ENCODE results near the gene GPAT2.

Gene GPAT2

GRCh38 chr2:96022701-96023447 is 11.8 kb downstream of the GPAT2 start:
- TF ChIP-seq RAD21 (IDR thresholded peaks at IDR 0.05; ENCODE audit: low read depth) = peak; percentile 94

- TF ChIP-seq CREB1 (IDR thresholded peaks at IDR 0.05; ENCODE audit: low read depth) = peak; percentile 55; the same call in 1 of the 2 replicates
Observed at GRCh38 chr2:96010320-96011128, 24.2 kb downstream of the GPAT2 start.

- peak; percentile 80 for TF ChIP-seq RAD21 (IDR thresholded peaks at IDR 0.05; ENCODE audit: low read depth)
Observed at GRCh38 chr2:95992520-95993272, 42.0 kb downstream of the GPAT2 start.

- TF ChIP-seq MAX (IDR thresholded peaks at IDR 0.05) = 0 out of 2 replicates have a peak, but pooled peaks have one; percentile 35
Observed at GRCh38 chr2:95991351-95992094, 43.2 kb downstream of the GPAT2 start, which contains the start of gene ANKRD36C. Gene ANKRD36C, minus strand, starts transcription at chr2:95991824. Its CDS starts 116 bp downstream, at chr2:95991708.

Data from Ishikawa (cell line).